SK-N-SH (cell line): ENCODE measurements around the gene MYADML2. TPM values are rescaled to one million over a fixed set of nuclear protein-coding genes. Genes with fewer than 3 reads are reported as not detected.

Experiments
- CTCF ChIA-PET: fragments of 300-600, 350-600 bp; formaldehyde crosslinking; extraction: SDS; loops from one replicate; lab custom pipeline; 2021; lab: Yijun Ruan, JAX
- POLR2A ChIA-PET: fragments of 350-600 bp; sonication (Branson Sonifier 250); formaldehyde crosslinking; extraction: SDS; loops from one replicate; lab custom pipeline; 2020; ENCODE audit warnings: antibody characterized with exemption, inconsistent platforms; lab: Yijun Ruan, JAX
- DNase-seq: peaks from one replicate; pipeline ENCODE4 v3.0.0; 2012
- H2AFZ ChIP-seq: fragments of 200-600 bp; sonication (generic); 2 replicates; pipeline ENCODE4 v1.8.1; 2016; ENCODE audit warnings: antibody characterized with exemption, mild to moderate bottlenecking, low read depth
- H3F3A ChIP-seq: fragments of 200-600 bp; sonication (generic); replicated peaks from 2 replicates; pipeline ENCODE3; 2016; ENCODE audit warnings: antibody characterized with exemption, mild to moderate bottlenecking; ENCODE audit not compliant: insufficient read depth
- H3K27ac ChIP-seq, 2 experiments: fragments of 200-500 bp in 1 of 2; fragments of 200-600 bp in 1 of 2; sonication (Bioruptor generic) in 1 of 2; sonication (generic), shearing (Covaris generic) in 1 of 2; 2 replicates each; pipeline versions ENCODE4 v1.5.1 to v1.6.1; 2014 to 2016; ENCODE audit warnings: low read depth in 2 of 2, inconsistent platforms in 1 of 2, low read length in 1 of 2, mild to moderate bottlenecking in 1 of 2, mixed read lengths in 1 of 2
- H3K27me3 ChIP-seq: fragments of 200-600 bp; sonication (generic), shearing (Covaris generic); 2 replicates; pipeline ENCODE4 v1.6.1; 2016; ENCODE audit warnings: mixed run types; ENCODE audit not compliant: insufficient read depth
- H3K36me3 ChIP-seq, 2 experiments: fragments of 200-500 bp in 1 of 2; fragments of 200-600 bp in 1 of 2; sonication (Bioruptor generic) in 1 of 2; sonication (generic) in 1 of 2; replicated peaks in 1 of 2; 2 replicates each; pipeline versions ENCODE3 to v1.5.1; 2014 to 2016; ENCODE audit warnings: low read length in 1 of 2, mild to moderate bottlenecking in 1 of 2; ENCODE audit not compliant: insufficient read depth in 2 of 2, control insufficient read depth in 1 of 2
- H3K4me1 ChIP-seq, 2 experiments: fragments of 200-500 bp in 1 of 2; fragments of 200-600 bp in 1 of 2; sonication (Bioruptor generic) in 1 of 2; sonication (generic), shearing (Covaris generic) in 1 of 2; 2 replicates each; pipeline versions ENCODE4 v1.5.1 to v1.6.1; 2014 to 2016; ENCODE audit warnings: low read depth in 1 of 2, low read length in 1 of 2, mixed run types in 1 of 2; ENCODE audit not compliant: insufficient read depth in 2 of 2, control insufficient read depth in 1 of 2
- H3K4me2 ChIP-seq: fragments of 200-600 bp; sonication (generic), shearing (Covaris generic); 2 replicates; pipeline ENCODE4 v1.6.1; 2017; ENCODE audit warnings: mixed run types
- H3K4me3 ChIP-seq, 2 experiments: fragments of 200-500 bp in 1 of 2; fragments of 200-600 bp in 1 of 2; sonication (Bioruptor generic) in 1 of 2; sonication (generic), shearing (Covaris generic) in 1 of 2; 2 replicates each; pipeline versions ENCODE4 v1.5.1 to v1.8.1; 2014 to 2016; ENCODE audit warnings: low read depth in 2 of 2, inconsistent platforms in 1 of 2, low read length in 1 of 2, mild to moderate bottlenecking in 1 of 2, mixed read lengths in 1 of 2, moderate library complexity in 1 of 2
- H3K79me2 ChIP-seq: fragments of 200-600 bp; sonication (generic); 2 replicates; pipeline ENCODE4 v1.8.1; 2017; ENCODE audit warnings: mild to moderate bottlenecking; ENCODE audit not compliant: insufficient read depth
- H3K9ac ChIP-seq: fragments of 200-600 bp; sonication (generic); 2 replicates; pipeline ENCODE4 v1.6.1; 2017; ENCODE audit warnings: mixed run types
- H3K9me2 ChIP-seq: fragments of 200-600 bp; sonication (generic); 2 replicates; pipeline ENCODE4 v1.6.1; 2017; ENCODE audit warnings: mixed run types
- H3K9me3 ChIP-seq: fragments of 200-600 bp; sonication (generic); 2 replicates; pipeline ENCODE4 v1.6.1; 2017; ENCODE audit warnings: mixed run types, mild to moderate bottlenecking, moderate library complexity
- H4K20me1 ChIP-seq: fragments of 200-600 bp; sonication (generic); 2 replicates; pipeline ENCODE4 v1.6.1; 2017; ENCODE audit warnings: mild to moderate bottlenecking, mixed run types; ENCODE audit not compliant: insufficient read depth
- ELF1 ChIP-seq: IDR thresholded peaks from 2 replicates; pipeline ENCODE4 v1.4.0; 2012
- FOSL2 ChIP-seq: IDR thresholded peaks from 2 replicates; pipeline ENCODE4 v1.4.0; 2012; ENCODE audit warnings: low read depth, mild to moderate bottlenecking, moderate library complexity, borderline replicate concordance
- FOXJ3 ChIP-seq: sonication (generic); formaldehyde crosslinking; IDR thresholded peaks from 2 replicates; pipeline ENCODE4 v1.5.1; 2020; ENCODE audit warnings: mild to moderate bottlenecking, missing genetic modification reagents
- GABPA ChIP-seq: IDR thresholded peaks from 2 replicates; pipeline ENCODE4 v1.4.0; 2012; ENCODE audit warnings: low read depth, mild to moderate bottlenecking
- IRF3 ChIP-seq: fragments of 150-350 bp; IDR thresholded peaks from 2 replicates; pipeline ENCODE4 v1.6.1; 2016; ENCODE audit warnings: mild to moderate bottlenecking, low read depth, low read length
- JUND ChIP-seq: IDR thresholded peaks from 2 replicates; pipeline ENCODE4 v1.4.0; 2012
- MAX ChIP-seq: IDR thresholded peaks from 2 replicates; pipeline ENCODE4 v1.4.0; 2012; ENCODE audit warnings: low read depth
- MEF2A ChIP-seq: IDR thresholded peaks from 2 replicates; pipeline ENCODE4 v1.4.0; 2012; ENCODE audit warnings: low read depth, borderline replicate concordance
- NFIC ChIP-seq: IDR thresholded peaks from 2 replicates; pipeline ENCODE4 v1.4.0; 2012; ENCODE audit warnings: borderline replicate concordance
- POLR2AphosphoS5 ChIP-seq: IDR thresholded peaks from 2 replicates; pipeline ENCODE4 v1.6.1; 2012; ENCODE audit warnings: low read depth, low read length
- RCOR1 ChIP-seq: fragments of 150-350 bp; IDR thresholded peaks from 2 replicates; pipeline ENCODE4 v1.6.1; 2017; ENCODE audit warnings: antibody characterized with exemption, low read length
- RFX5 ChIP-seq: IDR thresholded peaks from 2 replicates; pipeline ENCODE4 v1.6.1; 2012; ENCODE audit warnings: mild to moderate bottlenecking, improper control_type of control experiment, low read length
- RXRA ChIP-seq: IDR thresholded peaks from 2 replicates; pipeline ENCODE4 v1.4.0; 2012; ENCODE audit warnings: low read depth, mild to moderate bottlenecking, borderline replicate concordance
- TAF1 ChIP-seq: IDR thresholded peaks from 2 replicates; pipeline ENCODE4 v1.6.1; 2012; ENCODE audit warnings: low read depth, mild to moderate bottlenecking, low read length, moderate library complexity, borderline replicate concordance
- TCF12 ChIP-seq: IDR thresholded peaks from 2 replicates; pipeline ENCODE4 v1.4.0; 2012
- TEAD4 ChIP-seq: IDR thresholded peaks from 2 replicates; pipeline ENCODE4 v1.4.0; 2012; ENCODE audit warnings: mild to moderate bottlenecking, borderline replicate concordance; ENCODE audit not compliant: insufficient read depth
- USF1 ChIP-seq: IDR thresholded peaks from 2 replicates; pipeline ENCODE4 v1.4.0; 2012; ENCODE audit warnings: low read depth, borderline replicate concordance
- USF2 ChIP-seq: fragments of 150-350 bp; IDR thresholded peaks from 2 replicates; pipeline ENCODE4 v1.6.1; 2017; ENCODE audit warnings: antibody characterized with exemption, low read length, low read depth, borderline replicate concordance
- WGBS: methylation state at CpG from one replicate; pipeline ENCODE4 v1.1.6; 2017; ENCODE audit warnings: low lambda C conversion rate; 5-methylcytosine and 5-hydroxymethylcytosine counted together
- polyA plus RNA-seq, 3 experiments: library from polyadenylated mRNA; depleted of rRNA; stranded (reverse); fragments of >200 nt; gene quantifications; 2 replicates each; pipeline ENCODE4 v1.2.3, GENCODE V29; 2012

The MYADML2 gene
- polyA plus RNA-seq, 1 of the 3 experiments (the other 2 are of a cell fraction), result not detected

- CTCF ChIA-PET, result interaction anchor here (1.9 to 11.7 kb wide), 2 partner anchors 38 to 54 kb away, joined by 6 to 107 read pairs; partner anchors contain the start of gene NOTUM
- no peak overlapping the region for H2AFZ ChIP-seq
- peaks cover 88% of the 10 kb centered on the region for H3K79me2 ChIP-seq
- no peaks in the 10 kb centered on the region for H3K9me3 ChIP-seq
- H3K36me3 ChIP-seq, result peaks cover 9 to 40% of the 10 kb centered on the region in 2 experiments
- H3K4me3 ChIP-seq, result no peak overlapping the region
- no peak overlapping the region for H3K27ac ChIP-seq
- peaks cover 15 to 23% of the 10 kb centered on the region in 2 experiments; a peak in 2 of 4 replicates for H3K4me1 ChIP-seq
- H3F3A ChIP-seq, result peaks cover 15% of the 10 kb centered on the region
- H3K27me3 ChIP-seq, result no peaks in the 10 kb centered on the region
- WGBS, result 91% methylated on average over 46 of the region's 58 CpGs
- H4K20me1 ChIP-seq, result peaks cover 78% of the 10 kb centered on the region
- H3K4me2 ChIP-seq, result no peak overlapping the region
- no peaks in the 10 kb centered on the region for H3K9me2 ChIP-seq
- POLR2A ChIA-PET, result no interaction called here
- H3K9ac ChIP-seq, result no peak overlapping the region
- DNase-seq, result no peak
- TF ChIP-seq FOSL2 (no peak), ELF1 (no peak), TCF12 (no peak), RFX5 (no peak), GABPA (no peak), USF1 (no peak), NFIC (no peak), FOXJ3 (CRISPR knock-in tag) (no peak), TEAD4 (no peak), RXRA (no peak), JUND (no peak), TAF1 (no peak), IRF3 (no peak), USF2 (no peak), RCOR1 (no peak), MEF2A (no peak), POLR2AphosphoS5 (no peak), MAX (no peak)
Measured at GRCh38 chr17:81922566-81923301, 24.3 kb downstream of the MYADML2 start.
